K562 (cell line): Measurements from ENCODE around the gene MRPL28. TPM values are rescaled to one million over a fixed set of nuclear protein-coding genes. Genes with fewer than 3 reads are reported as not detected.

Experiments
- CBX1 ChIP-seq: sonication (generic); IDR thresholded peaks from 2 replicates; pipeline ENCODE4 v1.6.1; 2016; ENCODE audit warnings: antibody characterized with exemption, low read depth, mild to moderate bottlenecking
- CBX3 ChIP-seq, 2 experiments: IDR thresholded peaks; 1 replicate in 1 of 2; 2 replicates in 1 of 2; pipeline ENCODE4 v1.6.1; 2012; ENCODE audit warnings: inconsistent platforms in 2 of 2, low read length in 2 of 2, borderline replicate concordance in 1 of 2, control low read depth in 1 of 2
- MAZ ChIP-seq, 2 experiments: fragments of 450-650 bp in 1 of 2; sonication (generic) in 1 of 2; formaldehyde crosslinking; IDR thresholded peaks in 1 of 2; conservative IDR thresholded peaks in 1 of 2; 2 replicates each; pipeline versions ENCODE4 v1.4.0 to v1.5.0; 2020; ENCODE audit warnings: mild to moderate bottlenecking in 1 of 2, missing genetic modification reagents in 1 of 2
- MTA3 ChIP-seq: fragments of 450-650 bp; formaldehyde crosslinking; IDR thresholded peaks from 2 replicates; pipeline ENCODE4 v1.6.1; 2017; ENCODE audit warnings: mild to moderate bottlenecking, borderline replicate concordance
- NBN ChIP-seq: fragments of 450-650 bp; IDR thresholded peaks from 2 replicates; pipeline ENCODE4 v1.6.1; 2016; ENCODE audit warnings: low read depth, mild to moderate bottlenecking
- PBX2 ChIP-seq, 2 experiments: IDR thresholded peaks in 1 of 2; conservative IDR thresholded peaks in 1 of 2; 2 replicates each; pipeline ENCODE4 v1.6.1; 2016; ENCODE audit warnings: low read depth in 2 of 2, mild to moderate bottlenecking in 1 of 2, missing compliant biosample characterization in 1 of 2, missing genetic modification characterization in 1 of 2, moderate library complexity in 1 of 2
- RERE ChIP-seq: sonication (generic); formaldehyde crosslinking; IDR thresholded peaks from 2 replicates; pipeline ENCODE4 v1.8.0; 2023; ENCODE audit warnings: missing genetic modification reagents, mild to moderate bottlenecking, borderline replicate concordance
- SFPQ ChIP-seq: fragments of 200-400 bp; formaldehyde crosslinking; IDR thresholded peaks from 2 replicates; pipeline ENCODE4 v1.6.1; 2017; ENCODE audit warnings: mild to moderate bottlenecking, low read depth, low read length, moderate library complexity
- ZBTB1 ChIP-seq: sonication (generic); formaldehyde crosslinking; IDR thresholded peaks from 2 replicates; pipeline ENCODE4 v1.8.1; 2023; ENCODE audit warnings: missing genetic modification reagents, low read depth, mild to moderate bottlenecking, borderline replicate concordance
- ZFP91 ChIP-seq: sonication (generic); formaldehyde crosslinking; IDR thresholded peaks from 2 replicates; pipeline ENCODE4 v1.8.0; 2022; ENCODE audit warnings: mild to moderate bottlenecking, missing genetic modification reagents
- ZNF224 ChIP-seq: sonication (generic); formaldehyde crosslinking; IDR thresholded peaks from 2 replicates; pipeline ENCODE4 v1.8.0; 2022; ENCODE audit warnings: mild to moderate bottlenecking, missing genetic modification reagents
- ZNF253 ChIP-seq: fragments of 250-450 bp; sonication (Bioruptor Pico); conservative IDR thresholded peaks from 2 replicates; pipeline ENCODE4 v1.6.1; 2021; ENCODE audit warnings: mild to moderate bottlenecking
- ZSCAN32 ChIP-seq: fragments of 450-650 bp; formaldehyde crosslinking; IDR thresholded peaks from 2 replicates; pipeline ENCODE4 v1.4.0; 2020; ENCODE audit warnings: mild to moderate bottlenecking, moderate library complexity
- polyA plus RNA-seq, 8 experiments: library from polyadenylated mRNA; depleted of rRNA in 4 of 8; stranded (reverse) in 5 of 8; unstranded in 3 of 8; fragments of >200 nt; fragmentation: Nextera tagmentation in 2 of 8; fragmentation: Illumina TruSeq in 1 of 8; extraction: Ambion mirVana in 2 of 8; extraction: Trizol in 1 of 8; gene quantifications; 2 replicates each; pipeline versions ENCODE4 v1.2.1 to v1.2.3, GENCODE V29; 2011 to 2014; ENCODE audit warnings: inconsistent platforms in 1 of 8, missing spikeins in 1 of 8
- total RNA-seq, 7 experiments: library from RNA; depleted of rRNA in 6 of 7; stranded (reverse); fragments of >200 nt in 6 of 7; fragmentation: Illumina TruSeq in 2 of 7; extraction: Trizol in 2 of 7; gene quantifications; 2 replicates each; pipeline versions ENCODE4 v1.2.1 to v1.2.3, GENCODE V29; 2011 to 2021; ENCODE audit warnings: low replicate concordance in 1 of 7

MRPL28 gene
- total and polyA plus RNA-seq, 9 of the 15 experiments (the other 6 are each of a cell fraction or from before 2014, with no cell fraction given) = 2.5 to 323 (median 175) TPM

GRCh38 chr16:324451-325334 is 45.6 kb downstream of the MRPL28 start (continued):
- no peak for TF ChIP-seq RERE (CRISPR knock-in tag)
- no peak for TF ChIP-seq SFPQ
- TF ChIP-seq PBX2 (CRISPR knock-in tag; IDR thresholded peaks at IDR 0.05; ENCODE audit: low read depth) = no peak
- peak; percentile 70 for TF ChIP-seq PBX2 (tag; conservative IDR thresholded peaks at IDR 0.05; ENCODE audit: low read depth)
- TF ChIP-seq ZFP91 (CRISPR knock-in tag) = no peak
- TF ChIP-seq ZSCAN32 (CRISPR knock-in tag) = no peak
- TF ChIP-seq MAZ (CRISPR knock-in tag; conservative IDR thresholded peaks at IDR 0.05 in 1 of 2, IDR thresholded peaks at IDR 0.05 in 1 of 2) = peak; percentile 44 to 73
- no peak for TF ChIP-seq ZNF224 (CRISPR knock-in tag)
- no peak for TF ChIP-seq ZNF253 (CRISPR knock-in tag)
- TF ChIP-seq NBN = no peak
- peak; percentile 89 for TF ChIP-seq MTA3
- no peak; the same call in 1 of the 2 replicates for TF ChIP-seq CBX1
- peak in 1 of 2 experiments; percentile 76; a peak in 1 of 3 replicates for TF ChIP-seq CBX3 (IDR thresholded peaks at IDR 0.05; ENCODE audit: borderline replicate concordance in 1 of 2, low read length in 2 of 2)
- TF ChIP-seq ZBTB1 (CRISPR knock-in tag) = no peak
